Psoas muscle (tissue), 8 donors: ENCODE data around the gene MPND. TPM values are rescaled to one million over a fixed set of nuclear protein-coding genes. Genes with fewer than 3 reads are reported as not detected.

Experiments
- ATAC-seq, 4 donors: fragments of 200-7000 bp; cut with Tn5 transposase; one replicate each; pipeline ENCODE4 v1.9.1; 2020; ENCODE audit warnings: moderate library complexity in 3 of 4, mild to moderate bottlenecking in 2 of 4
- DNase-seq, 2 donors: peaks; one replicate each; pipeline ENCODE4 v3.0.0-alpha.2; 2020
- H3K27ac ChIP-seq: fragments of 200-600 bp; one replicate; pipeline ENCODE4 v1.8.0; 2022
- H3K27me3 ChIP-seq, 3 donors: fragments of 200-600 bp in 1 of 3; one replicate each; pipeline versions ENCODE4 v1.6.1 to v1.8.0; 2013 to 2022; ENCODE audit warnings: low read length in 2 of 3, mild to moderate bottlenecking in 2 of 3, moderate library complexity in 1 of 3; ENCODE audit not compliant: insufficient read depth in 3 of 3
- H3K36me3 ChIP-seq, 2 donors: fragments of 200-600 bp in 1 of 2; one replicate each; pipeline versions ENCODE4 v1.6.1 to v1.8.0; 2013 to 2022; ENCODE audit warnings: low read depth in 1 of 2, mild to moderate bottlenecking in 1 of 2, moderate library complexity in 1 of 2; ENCODE audit not compliant: insufficient read depth in 1 of 2
- H3K4me1 ChIP-seq: fragments of 200-600 bp; one replicate; pipeline ENCODE4 v1.8.0; 2022
- H3K4me3 ChIP-seq: fragments of 200-600 bp; one replicate; pipeline ENCODE4 v1.8.0; 2022; ENCODE audit warnings: mild to moderate bottlenecking
- H3K9me3 ChIP-seq: fragments of 200-600 bp; one replicate; pipeline ENCODE4 v1.8.0; 2022
- WGBS, 3 donors: extraction: QIAGEN DNeasy Blood & Tissue Kit; methylation state at CpG; one replicate each; pipeline versions ENCODE4 v1.1.6 to v1.1.7; 2013; 5-methylcytosine and 5-hydroxymethylcytosine counted together
- intact Hi-C, 2 donors: fragments of 100-400 bp; cut with DNase I; formaldehyde crosslinking; loops; one replicate each; pipeline versions ENCODE4 v1.11.0 to v1.14.2; 2022
- polyA plus RNA-seq, 3 donors: library from polyadenylated mRNA; stranded (reverse); fragments of 200-250 nt; gene quantifications; one replicate each; pipeline ENCODE4 v1.2.3, GENCODE V29; 2013
- total RNA-seq, 4 donors: library from RNA; stranded (reverse); fragmentation: NEBNext Ultra II Directional in 2 of 4; extraction: Animal tissue kit (Norgen Biotek cat#: 25700) in 2 of 4; gene quantifications; one replicate each; pipeline versions ENCODE4 v1.2.1 to v1.2.4, GENCODE V29; 2021 to 2023
- TF ChIP-seq, protein P1 (sequence below): fragments of 200-600 bp; IDR thresholded peaks from one replicate; pipeline ENCODE4 v1.8.0; 2022; ENCODE audit warnings: antibody characterized with exemption
- donor health status: healthy with polysubstance abuse.
- donor health status: DM: no; HTN: no; CAD: no; lungs with moderate emphysema.
- donor health status: Bipolar disorder and iron deficiency.
- donor health status: healthy.
- donor health status: DM: yes; HTN: yes; CAD: no.
- donor health status: DM: no; HTN: no; CAD: no.
- donor health status: DM: no; HTN: no; CAD: no.
- donor health status: DM: yes; HTN: yes; CAD: no.

The MPND gene
- total and polyA plus RNA-seq, 7 donors = 7.4 to 16.4 (median 10.3) TPM

DNA sequence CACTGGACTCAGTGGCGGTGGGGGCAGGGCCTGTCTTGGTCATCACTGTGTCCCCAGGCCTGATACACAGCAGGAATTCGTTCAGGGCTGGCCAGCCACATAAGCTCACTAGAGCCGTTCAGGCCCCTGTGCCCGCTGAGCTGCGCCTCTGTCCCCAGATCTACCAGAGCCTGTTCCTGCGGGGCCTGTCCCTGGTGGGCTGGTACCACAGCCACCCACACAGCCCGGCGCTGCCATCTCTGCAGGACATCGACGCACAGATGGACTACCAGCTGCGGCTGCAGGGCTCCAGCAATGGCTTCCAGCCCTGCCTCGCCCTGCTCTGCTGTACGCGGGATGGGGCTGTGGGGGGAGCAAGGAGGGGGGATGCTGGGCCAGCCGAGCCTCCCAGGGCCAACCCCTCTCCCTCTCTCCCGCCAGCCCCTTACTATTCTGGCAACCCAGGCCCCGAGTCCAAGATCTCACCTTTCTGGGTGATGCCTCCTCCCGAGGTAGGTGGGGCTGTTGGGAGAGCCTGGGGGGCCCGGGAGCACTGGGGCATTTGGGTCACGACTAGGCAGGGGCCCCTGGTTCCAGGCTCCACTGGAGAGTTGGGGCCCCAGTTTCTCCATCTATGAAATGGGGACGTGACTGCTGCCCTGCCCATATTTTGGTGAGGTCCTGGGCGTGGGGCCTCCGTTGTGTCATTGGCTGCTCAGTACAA is 13.9 kb downstream of the MPND start:
- TF ChIP-seq, protein P1, sequence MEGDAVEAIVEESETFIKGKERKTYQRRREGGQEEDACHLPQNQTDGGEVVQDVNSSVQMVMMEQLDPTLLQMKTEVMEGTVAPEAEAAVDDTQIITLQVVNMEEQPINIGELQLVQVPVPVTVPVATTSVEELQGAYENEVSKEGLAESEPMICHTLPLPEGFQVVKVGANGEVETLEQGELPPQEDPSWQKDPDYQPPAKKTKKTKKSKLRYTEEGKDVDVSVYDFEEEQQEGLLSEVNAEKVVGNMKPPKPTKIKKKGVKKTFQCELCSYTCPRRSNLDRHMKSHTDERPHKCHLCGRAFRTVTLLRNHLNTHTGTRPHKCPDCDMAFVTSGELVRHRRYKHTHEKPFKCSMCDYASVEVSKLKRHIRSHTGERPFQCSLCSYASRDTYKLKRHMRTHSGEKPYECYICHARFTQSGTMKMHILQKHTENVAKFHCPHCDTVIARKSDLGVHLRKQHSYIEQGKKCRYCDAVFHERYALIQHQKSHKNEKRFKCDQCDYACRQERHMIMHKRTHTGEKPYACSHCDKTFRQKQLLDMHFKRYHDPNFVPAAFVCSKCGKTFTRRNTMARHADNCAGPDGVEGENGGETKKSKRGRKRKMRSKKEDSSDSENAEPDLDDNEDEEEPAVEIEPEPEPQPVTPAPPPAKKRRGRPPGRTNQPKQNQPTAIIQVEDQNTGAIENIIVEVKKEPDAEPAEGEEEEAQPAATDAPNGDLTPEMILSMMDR = no peak
- DNase-seq (no peak), ATAC-seq (peak in 1 of 4 donors; percentile 13)
- no peak overlapping the region for H3K27ac ChIP-seq
- H3K4me1 ChIP-seq = no peaks in the 10 kb centered on the region
- H3K36me3 ChIP-seq = peaks cover 3 to 44% of the 10 kb centered on the region in 2 donors
- 59 to 68% (median 60%) methylated on average over 23 of the region's 23 CpGs for WGBS, 3 donors
- intact Hi-C loops = no loop called here
- H3K9me3 ChIP-seq = no peaks in the 10 kb centered on the region
- H3K27me3 ChIP-seq = no peaks in the 10 kb centered on the region
- H3K4me3 ChIP-seq = no peak overlapping the region

DNA sequence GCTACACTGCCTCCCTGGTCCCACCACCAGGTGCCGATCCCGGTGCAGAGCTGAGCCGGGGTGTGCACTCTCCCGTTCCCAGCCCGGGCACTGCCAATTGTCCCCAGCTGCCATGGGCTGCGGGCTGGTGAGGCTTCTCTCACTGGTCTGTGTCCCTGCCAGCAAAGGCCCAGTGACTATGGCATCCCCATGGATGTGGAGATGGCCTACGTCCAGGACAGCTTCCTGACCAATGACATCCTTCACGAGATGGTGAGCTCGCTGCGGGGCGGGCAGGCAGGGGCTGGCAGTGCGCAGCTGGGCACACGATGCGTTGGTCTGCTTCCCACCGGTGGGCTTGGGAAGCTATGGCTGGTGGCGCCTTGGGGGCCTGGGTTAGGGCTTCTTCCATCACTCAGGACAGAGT is 14.6 kb downstream of the MPND start:
- TF ChIP-seq, protein P1 = no peak
- no peak overlapping the region for H3K4me3 ChIP-seq
- no peaks in the 10 kb centered on the region for H3K27me3 ChIP-seq
- intact Hi-C loops = no loop called here
- peak in 1 of 4 donors; percentile 6 for ATAC-seq
- no peaks in the 10 kb centered on the region for H3K9me3 ChIP-seq
- DNase-seq = no peak
- no peaks in the 10 kb centered on the region for H3K4me1 ChIP-seq
- H3K36me3 ChIP-seq = peaks cover 3 to 51% of the 10 kb centered on the region in 2 donors
- WGBS, 3 donors = 58 to 64% (median 60%) methylated on average over 16 of the region's 16 CpGs
- H3K27ac ChIP-seq = no peak overlapping the region

DNA sequence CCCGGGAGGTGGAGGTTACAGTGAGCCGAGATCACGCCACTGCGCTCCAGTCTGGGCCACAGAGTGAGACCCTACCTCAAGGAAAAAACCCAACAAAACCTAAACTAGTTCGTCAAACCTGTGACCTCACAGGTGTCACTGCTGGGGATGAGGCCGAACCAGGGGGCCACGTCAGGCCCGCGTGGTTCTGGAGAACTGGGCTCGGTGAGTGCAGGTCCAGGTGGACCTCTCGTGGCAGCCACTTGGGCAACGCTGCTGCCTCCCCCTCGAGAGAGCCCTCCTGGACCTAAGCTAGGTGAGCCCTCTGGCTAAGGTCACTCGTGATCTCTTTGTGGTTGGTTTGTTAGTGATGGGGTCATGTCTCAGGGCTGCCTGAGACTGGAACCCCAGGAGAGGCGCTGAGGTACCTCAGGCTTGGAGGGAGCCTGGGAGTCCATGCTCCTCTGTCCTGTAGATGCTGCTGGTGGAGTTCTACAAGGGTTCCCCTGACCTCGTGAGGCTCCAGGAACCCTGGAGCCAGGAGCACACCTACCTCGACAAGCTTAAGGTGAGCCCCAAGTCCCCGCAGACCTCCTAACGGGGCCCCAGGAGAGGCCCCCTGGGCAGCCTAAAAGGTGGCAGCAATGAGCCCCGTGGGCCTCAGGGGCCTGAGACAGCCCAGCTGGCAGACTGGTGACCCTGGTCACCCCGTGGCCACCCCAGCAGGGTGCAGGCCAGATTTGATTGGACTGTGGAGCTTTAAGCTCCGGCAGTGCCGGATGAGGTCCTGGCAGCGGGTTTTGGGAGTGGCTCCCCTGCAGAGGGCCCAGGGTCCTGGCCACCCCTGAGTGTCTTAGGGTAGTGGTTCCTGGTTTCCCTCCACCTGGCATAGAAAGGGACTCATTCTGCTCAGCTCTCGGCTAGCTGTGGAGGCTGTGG is 15.6 kb downstream of the MPND start:
- TF ChIP-seq, protein P1 = no peak

DNA sequence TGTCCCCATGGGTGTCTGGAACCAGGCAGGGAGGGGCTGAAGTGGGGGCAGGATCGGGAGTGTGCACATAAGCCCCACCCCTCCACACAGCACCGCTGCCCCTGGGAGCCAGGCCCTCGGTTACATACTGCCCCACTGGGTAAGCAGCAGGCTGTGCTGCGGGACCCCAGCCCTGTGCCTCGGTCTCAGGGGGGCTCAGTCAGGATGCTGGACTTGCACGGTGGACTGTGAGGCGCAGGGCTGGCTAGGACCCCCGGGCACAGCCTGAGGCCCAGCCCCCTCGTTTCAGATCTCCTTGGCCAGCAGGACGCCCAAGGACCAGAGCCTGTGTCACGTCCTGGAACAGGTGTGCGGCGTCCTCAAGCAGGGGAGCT is 16.3 kb downstream of the MPND start:
- no peak overlapping the region for H3K27ac ChIP-seq
- H3K36me3 ChIP-seq = peaks cover 3 to 67% of the 10 kb centered on the region in 2 donors
- TF ChIP-seq, protein P1 = no peak
- ATAC-seq = no peak
- no peaks in the 10 kb centered on the region for H3K4me1 ChIP-seq
- H3K4me3 ChIP-seq = no peak overlapping the region
- 74 to 79% (median 74%) methylated on average over 13 of the region's 13 CpGs for WGBS, 3 donors
- intact Hi-C loops = no loop called here
- no peak for DNase-seq
- no peaks in the 10 kb centered on the region for H3K27me3 ChIP-seq
- H3K9me3 ChIP-seq = no peaks in the 10 kb centered on the region

More for the DNA sequence above, 15.6 kb downstream of the MPND start:
- no peak overlapping the region for H3K4me3 ChIP-seq
- H3K4me1 ChIP-seq = no peaks in the 10 kb centered on the region
- DNase-seq = no peak
- peaks cover 3 to 61% of the 10 kb centered on the region in 2 donors for H3K36me3 ChIP-seq
- H3K27ac ChIP-seq = no peak overlapping the region
- no peak for ATAC-seq
- no peaks in the 10 kb centered on the region for H3K9me3 ChIP-seq
- no peaks in the 10 kb centered on the region for H3K27me3 ChIP-seq
- WGBS, 3 donors = 88 to 89% (median 88%) methylated on average over 25 of the region's 25 CpGs
- intact Hi-C loops = no loop called here
